SKM-1 (cell line): ENCODE measurements around the gene FGFBP2.
"Not testable (repeated sequence)": the region's sequence is repeated elsewhere in the genome, so short reads cannot be mapped to it uniquely, and the experiment has no call there.

Source experiments
- DNase-seq: peaks from one replicate; lab custom pipeline; 2025; ENCODE audit not compliant: unreplicated experiment; lab: John Stamatoyannopoulos, UW

Gene FGFBP2

DNA sequence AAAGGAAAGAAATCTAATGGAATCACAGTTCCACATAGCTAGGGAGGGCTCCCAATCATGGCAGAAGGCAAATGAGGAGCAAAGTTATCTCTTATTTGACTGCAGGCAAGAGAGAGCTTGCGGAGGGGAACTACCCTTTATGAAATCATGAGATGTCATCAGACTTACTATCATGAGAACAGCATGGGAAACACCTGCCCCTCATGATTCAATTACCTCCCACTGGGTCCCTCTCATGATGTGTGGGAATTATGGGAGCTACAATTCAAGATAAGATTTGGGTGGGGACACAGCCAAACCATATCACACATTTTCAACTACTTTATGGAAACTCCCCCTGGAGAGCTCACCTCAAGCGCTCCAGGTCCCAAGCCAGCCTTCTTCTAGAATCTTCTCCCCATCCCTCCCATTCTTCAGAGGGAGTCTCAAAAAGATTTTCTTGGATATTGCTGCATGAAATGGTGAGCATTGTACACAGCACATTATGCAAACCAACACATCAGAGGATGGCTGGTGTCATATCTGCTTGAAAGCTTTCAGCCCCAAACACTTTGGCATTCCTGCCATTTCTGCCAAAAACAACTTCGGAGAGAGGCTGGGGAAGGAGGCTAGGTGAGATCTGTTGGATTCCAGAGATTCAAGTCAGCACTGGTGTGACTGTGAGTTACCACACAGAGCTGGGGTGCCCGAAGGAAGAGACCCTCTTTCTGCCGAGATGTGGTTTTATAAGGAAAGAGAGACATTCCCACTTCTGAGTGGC is 31.3 kb downstream of the FGFBP2 start:
- DNase-seq = no peak

DNA sequence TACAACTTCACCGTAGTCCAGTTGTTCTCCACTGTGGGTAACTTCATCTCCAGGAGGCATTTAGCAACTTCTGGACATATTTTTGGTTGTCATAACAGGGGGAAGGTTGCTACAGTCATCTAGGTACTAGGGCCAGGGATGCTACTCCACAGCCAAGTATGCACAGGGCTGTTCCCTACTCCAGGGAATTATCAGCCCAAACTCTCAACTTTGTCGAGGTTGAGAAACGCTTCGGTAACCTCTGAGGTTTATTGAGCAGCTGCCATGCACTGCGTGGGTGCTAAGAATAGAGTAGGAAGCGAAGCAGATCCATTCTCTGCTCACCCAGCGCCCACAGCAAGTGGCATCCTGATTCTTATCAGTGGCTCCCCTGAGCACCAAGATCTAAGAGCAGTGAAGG is 32.7 kb downstream of the FGFBP2 start:
- no peak for DNase-seq

DNA sequence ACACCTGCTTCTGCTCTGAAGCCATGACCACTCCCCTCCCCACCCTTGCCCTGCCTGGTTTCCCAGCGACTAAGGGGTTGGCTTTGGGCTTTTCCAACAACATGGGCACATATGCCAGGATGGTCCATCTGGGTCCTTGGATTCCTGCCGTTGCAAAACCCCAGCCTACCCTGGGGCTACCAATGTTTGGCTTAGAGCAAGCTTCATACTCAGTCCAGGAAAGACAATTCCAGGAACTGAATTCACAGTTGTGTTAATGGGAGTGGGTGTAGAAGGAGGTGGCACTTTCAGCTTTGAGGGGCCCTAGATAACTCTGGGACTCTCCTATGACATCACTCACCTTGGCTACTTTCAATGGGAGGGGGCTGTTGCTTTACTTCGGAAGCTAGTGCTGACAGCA is 33.4 kb downstream of the FGFBP2 start:
- DNase-seq = no peak

DNA sequence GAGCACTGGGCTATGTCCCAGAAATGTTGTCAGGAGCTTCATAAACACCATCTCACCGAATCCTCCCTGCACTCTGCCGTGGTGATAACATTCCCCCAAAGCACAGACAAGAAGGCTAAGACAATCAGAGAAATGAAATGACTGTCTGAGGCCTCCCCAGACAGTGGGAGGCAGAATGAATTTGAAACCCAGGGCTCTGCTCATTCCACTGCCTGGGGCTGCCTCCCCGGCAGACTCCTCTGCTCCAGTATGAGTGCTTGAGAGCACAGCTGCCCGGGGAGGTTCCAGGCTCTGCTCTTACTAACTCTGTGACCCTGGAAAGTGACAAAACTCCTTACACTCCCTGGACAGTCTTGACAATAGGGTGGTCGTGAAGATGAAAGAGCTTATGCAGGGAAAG is 34.1 kb downstream of the FGFBP2 start:
- DNase-seq = no peak

DNA sequence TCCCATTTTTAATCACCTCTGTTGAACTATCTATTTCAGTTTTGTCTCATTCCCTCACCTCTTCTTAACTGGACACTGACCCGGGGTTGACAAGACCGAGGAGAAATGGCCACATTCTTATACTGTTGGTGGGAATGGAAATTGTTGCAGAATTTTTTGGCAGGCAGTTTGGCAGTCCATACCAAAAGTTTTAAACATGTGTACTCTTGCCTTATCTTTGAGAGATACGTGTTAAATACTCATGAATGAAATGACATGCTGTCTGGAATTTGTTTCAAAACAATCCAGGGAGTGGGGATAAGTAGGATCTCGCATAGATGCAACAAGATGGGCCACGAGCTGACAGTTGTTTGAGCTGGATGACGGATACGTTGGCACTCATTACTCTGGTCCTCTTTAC is 36.5 kb downstream of the FGFBP2 start:
- DNase-seq = no peak

DNA sequence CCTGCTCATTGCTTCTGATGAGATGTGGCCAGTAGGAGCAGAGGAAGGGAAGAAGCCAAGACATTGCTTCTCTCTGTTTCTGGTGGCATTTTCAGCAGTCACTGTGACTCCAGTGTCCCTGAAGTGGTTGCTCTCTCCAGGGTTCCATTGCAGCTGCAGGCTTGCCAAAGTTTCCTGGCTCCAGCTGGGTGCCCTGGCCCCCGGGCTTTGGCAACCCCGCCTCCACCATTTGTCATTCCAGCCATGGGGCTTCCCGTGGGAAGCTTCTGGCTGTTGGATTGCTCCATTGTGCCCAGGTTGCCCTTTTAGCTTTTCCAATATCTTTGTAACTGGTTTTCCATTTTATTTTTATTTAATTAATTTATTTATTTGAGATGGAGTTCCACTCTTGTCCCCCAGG is 37.1 kb downstream of the FGFBP2 start:
- DNase-seq = no peak

DNA sequence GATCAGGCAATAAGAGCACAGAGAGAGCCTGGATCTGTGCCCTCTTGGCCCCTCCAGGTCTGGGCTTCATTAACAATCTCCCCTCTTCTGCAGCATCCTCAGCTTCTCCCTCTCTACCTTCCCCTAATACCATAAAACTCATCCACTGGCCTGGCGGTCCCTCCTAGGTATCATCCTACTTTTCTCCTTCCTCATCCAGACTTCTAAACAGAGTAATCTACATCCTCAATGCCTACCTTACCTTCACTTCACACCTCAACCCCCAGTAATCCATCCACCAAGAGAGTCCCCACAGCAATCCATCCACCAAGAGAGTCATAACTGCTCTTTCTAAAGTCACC is 41.4 kb downstream of the FGFBP2 start:
- no peak for DNase-seq

DNA sequence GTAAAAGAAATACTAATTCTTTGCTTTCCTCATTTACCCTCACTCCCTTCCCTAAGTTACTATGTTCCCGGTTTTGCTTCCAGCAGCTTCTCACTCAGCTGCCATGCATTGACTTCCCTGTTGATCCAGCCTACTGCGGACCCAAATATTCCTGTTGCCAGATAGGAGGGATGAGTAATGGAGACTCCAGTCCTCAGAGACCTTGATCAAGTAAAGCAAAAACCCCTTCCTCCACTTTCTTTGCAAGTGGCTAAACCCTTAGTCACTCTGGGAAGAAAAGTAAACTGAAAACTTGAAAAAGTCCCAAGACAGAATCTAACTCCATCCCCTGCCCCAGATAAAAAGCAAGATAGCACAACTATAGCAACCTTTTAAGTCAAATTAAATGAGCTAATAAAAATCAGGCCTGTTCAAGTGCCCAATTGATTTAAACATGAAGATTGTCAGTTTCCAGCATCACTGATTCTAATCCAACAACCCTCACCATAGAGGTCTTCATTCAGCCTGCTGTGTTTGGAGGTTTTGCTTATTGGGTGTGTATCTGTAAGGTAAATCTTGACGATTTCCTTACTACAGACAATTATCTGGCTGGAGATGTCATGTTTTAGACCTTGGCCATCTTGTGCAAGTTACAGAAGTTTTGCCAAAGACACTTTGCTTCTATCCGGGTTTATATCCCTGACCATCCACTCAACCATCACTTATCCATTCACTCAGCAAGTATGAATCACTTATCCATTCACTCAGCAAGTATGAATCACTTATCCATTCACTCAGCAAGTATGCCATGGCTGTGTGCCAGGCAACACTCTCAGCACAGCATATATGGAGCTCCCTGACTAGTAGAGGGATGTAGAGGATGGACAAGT is 42.0 kb downstream of the FGFBP2 start:
- no peak for DNase-seq

DNA sequence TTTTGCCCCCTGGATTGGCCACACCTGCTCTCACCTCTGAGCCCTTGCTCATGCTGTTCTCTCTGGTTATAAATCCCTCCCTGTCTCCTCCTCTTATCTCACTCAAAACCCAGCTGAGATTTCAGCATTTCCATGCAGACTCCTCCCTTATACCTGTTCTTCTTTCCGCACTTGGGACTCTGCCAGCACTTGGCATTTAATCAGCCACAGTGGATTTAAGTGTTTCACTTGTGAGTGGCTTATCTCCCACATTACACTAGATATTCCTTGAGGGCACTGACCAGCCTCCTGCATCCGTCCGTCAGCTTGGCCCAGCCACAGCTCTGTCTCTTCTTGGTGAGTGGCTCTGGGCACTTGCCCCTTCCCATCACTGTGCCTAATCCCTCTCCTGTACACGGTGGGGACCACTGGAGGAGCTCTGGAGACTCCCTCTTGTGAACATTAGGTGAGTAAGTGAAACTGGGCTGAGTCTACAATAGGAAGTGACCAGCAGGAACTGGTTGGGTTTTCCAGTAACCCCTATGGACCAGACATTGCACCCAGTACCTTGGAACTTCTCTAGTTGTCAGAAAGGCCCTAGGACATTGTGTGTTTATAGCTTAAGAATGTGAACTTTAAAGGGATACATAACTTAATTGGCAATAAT is 44.4 kb downstream of the FGFBP2 start:
- no peak for DNase-seq

DNA sequence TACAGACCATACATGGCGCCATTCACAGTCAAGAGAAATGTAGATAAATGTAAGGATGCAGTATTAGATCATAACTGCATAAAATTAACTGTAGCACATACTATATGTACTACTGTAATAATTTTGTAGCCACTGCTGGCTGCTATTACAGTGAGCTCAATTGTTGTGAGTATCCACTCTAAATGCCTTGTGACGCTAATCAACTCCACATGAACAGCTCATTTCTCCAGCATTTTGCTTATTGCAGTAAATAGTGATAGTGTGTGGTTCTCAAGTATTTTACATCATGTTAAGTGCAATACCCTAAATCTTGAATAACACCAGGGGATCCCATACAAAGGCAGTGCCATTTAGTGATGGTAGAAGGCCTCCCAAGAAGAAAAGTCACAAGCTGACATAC is 45.7 kb downstream of the FGFBP2 start:
- DNase-seq = no peak

DNA sequence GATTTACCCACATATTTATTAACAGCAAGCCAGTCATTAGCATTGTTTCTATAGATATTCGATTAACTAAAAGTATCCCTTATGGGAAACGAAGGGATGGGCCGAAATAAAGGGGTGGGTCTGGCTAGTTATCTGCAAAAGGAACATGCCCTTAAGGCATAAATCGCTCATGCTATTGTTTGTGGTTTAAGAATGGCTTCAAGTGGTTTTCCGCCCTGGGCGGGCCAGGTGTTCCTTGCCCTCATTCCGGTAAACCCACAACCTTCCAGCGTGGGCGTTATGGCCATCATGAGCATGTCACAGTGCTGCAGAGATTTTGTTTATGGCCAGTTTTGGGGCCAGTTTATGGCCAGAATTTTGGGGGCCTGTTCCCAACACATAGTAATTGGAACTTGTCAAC is 46.6 kb downstream of the FGFBP2 start:
- not testable (repeated sequence) for DNase-seq

DNA sequence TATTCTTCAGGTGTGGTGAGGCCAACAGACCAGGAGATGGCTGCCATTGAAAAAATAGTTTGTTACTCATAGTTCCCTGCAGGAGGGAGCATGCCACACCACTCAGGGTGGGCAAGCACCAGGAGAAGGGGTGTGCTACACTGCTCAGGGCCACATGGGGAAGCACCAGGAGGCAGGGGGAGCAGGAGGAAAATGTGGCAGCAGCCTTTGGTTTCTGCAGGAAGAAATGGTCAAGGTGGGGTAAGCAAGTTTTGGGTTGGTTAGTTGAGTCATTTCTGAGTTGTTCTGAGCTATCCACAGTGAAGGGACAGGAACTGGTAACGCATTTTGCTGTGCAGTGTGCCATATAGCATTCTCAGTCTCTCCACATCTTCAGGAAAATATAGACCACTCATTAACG is 48.2 kb downstream of the FGFBP2 start:
- DNase-seq = no peak

DNA sequence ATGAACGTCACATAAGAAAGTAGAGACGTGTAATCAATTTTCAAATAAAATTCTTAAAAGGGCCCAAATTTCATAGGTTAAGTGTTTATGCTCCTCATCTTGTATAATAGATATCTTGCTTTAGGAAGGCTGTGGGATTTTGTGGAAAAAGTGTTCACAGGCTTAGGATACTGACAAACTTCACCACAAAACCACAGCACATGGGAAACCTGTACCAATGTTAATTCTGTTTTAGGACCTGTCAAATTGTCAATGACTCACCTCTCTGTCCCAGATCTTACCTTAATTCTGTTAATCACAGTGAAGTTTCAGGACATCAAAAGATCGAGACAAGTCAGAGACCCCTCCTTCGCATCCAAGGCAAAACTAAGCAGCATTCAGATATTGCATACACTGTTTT is 48.7 kb downstream of the FGFBP2 start:
- no peak for DNase-seq

DNA sequence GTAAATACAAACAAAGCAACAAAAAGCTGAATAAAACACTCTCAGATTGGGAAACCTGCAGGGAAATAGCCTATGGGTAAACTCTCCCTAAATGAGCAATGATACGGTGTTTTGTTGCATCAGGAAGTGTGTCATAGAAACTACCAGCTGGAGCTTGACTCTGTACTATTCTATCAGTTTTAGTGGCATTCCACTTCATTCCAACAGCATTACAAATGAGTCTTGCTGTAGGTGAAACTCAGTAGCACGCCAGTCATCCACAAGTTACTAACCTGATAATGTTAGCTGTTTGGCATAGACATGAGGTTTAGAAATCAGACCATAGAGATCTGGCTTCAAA is 49.4 kb downstream of the FGFBP2 start:
- DNase-seq = no peak

DNA sequence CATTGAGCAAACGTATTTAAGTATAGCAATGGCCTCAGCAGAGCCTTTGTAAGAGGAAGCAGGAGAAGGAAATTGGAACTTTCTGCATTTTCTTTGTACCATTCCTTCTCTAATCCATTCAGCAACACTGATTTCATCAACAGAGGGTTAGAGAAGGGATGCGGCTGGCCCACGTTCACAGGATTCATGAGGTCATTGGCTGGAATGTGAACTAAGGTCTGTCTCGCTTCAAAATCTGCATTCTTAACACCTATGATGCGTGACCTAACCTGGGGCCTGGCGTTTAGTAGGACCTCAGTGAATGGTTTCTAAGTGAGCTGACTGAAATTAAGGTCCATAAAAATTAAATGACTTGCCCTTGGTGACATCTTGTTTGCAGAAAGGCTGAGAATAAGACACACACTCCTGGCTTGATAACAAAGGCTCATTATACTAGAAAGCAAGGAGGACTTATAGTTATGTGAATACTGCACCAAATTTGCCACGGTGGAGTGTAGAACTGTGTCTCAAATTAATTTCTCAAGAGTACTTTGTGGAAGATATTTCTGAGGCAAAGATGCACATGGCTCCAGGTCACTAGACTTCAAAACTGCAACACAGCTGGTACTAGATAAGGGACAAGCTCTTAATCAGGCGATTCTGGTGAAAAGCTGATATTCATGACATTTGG is 49.9 kb downstream of the FGFBP2 start:
- DNase-seq = no peak

DNA sequence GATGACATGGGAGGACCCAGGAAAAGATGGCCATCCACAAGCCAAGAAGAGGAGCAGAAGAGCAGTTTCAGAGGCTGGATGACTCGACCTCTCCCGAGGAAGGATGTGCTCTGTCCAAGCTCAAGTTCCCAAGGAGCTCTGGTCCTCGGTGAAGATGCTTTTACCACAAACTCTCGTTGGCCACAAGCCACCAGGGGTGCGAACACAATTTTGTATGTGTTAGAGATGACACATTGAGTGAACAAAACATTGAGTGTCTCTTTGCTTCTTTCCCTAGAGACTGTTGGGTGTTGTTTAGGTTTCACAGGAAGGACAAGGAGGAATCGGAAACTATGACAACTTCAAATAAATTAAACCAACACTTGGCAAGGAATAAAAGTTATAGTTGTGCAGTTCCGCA is 50.7 kb downstream of the FGFBP2 start:
- no peak for DNase-seq
